Pulmonary artery endothelial cell (primary cell): ENCODE measurements around the gene KRTAP5-6. TPM values are rescaled to one million over a fixed set of nuclear protein-coding genes. Genes with fewer than 3 reads are reported as not detected.

ENCODE experiments used
- DNase-seq: peaks from one replicate; pipeline ENCODE4 v3.0.0-alpha.2; 2011; ENCODE audit warnings: low read depth, low spot score
- total RNA-seq: library from RNA; depleted of rRNA; stranded (reverse); fragments of >200 nt; gene quantifications from 2 replicates; pipeline ENCODE4 v1.2.3, GENCODE V29; 2014

The KRTAP5-6 gene
- total RNA-seq, 1 donor from 2014 or later: not detected

GRCh38 chr11:1702506-1702905 lies 5.5 kb downstream of the KRTAP5-6 start:
- DNase-seq: no peak

DNA sequence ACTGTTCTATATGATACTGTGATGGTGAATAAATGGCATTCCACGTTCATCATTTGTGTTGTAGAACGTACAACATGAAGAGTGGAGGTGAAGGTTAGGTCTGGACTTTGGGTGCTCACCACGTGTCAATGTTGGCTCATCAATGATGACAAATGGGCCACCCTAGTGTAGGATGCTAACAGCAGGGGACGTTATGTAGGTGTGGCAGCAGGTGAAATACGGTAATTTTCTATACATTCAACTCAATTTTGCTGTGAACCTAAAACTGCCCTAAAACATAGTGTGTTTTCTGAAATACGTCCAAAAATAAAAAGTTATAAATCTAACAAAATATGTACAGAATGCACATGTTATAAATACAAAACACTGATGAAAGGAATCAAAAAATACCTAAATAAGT lies 6.2 kb downstream of the KRTAP5-6 start:
- DNase-seq: no peak

GRCh38 chr11:1705126-1706052 lies 8.4 kb downstream of the KRTAP5-6 start:
- DNase-seq: no peak

DNA sequence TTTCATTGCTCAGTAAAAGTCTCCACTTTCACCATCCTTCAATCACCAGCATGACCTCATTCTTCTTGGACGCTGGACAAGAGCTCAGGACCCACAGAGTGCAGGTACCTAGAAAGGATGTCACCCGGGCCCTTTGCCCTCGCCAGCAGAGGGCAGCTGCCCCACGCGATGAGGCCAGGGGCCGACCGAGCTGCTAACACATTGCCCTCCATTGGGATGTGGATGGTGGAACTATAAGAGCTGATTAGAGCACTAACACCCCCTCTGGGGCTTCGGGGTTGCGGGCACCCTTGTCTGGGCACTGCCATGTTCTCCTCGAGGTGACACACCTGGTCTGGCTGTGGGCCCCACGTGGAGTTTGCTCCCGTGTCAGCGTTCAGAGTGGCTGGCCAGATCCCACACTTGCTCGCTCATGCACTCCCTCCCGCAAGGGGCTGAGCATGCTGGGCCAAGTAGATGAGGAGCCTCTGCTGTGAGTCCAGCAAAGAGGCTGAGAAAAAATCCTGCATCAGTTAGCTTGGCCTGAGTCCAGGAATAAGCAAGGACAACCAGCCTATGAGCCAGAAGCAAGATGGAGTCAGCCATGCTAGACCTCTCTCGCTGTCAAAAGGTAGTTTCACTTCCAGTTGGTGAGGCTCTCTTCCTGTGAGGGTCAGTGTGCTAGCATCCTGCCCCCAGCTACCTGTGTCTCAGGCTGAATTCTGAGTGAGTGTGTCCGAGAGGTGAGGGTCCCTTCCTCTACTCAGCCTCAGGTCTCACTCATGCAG lies 9.8 kb downstream of the KRTAP5-6 start:
- DNase-seq: no peak

DNA sequence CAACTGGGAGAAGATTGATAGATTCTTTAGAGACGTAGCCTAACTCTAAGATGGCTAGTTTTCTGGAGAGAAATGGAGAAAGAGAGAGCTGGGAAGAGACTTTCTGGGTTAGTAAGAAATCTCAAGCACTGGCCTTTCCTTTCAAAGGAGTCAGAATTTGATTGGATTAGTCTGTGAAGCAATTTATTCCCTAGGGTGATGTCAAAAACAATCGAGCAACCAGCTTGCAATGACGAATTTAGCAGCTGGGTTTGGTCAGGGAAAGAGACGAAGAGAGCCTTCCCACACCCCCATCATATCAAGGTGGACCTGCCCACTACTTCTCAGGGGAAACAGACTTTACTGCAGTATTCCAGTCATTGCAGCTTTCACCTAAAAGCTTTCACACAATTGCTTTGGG lies 10.8 kb downstream of the KRTAP5-6 start:
- no peak for DNase-seq

DNA sequence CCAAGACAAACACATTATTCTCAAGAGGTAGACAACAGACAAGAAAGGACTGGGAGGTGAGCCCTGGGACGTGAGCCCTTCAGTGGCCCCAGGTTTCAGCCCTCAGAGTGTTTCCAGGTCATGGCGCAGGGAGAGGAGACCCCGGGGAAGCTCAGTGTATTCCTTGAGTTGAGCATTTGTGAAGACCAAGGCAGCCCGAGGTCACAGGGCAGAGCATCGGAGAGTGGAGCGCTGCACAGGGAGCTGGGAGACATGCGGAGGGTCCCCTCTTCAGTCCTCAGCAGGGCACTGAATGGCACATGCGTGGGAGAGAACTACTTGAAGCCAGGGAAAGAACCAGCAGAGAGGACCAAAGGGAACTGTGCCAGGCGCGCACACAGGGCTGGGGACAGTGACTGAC lies 11.7 kb downstream of the KRTAP5-6 start:
- no peak for DNase-seq

DNA sequence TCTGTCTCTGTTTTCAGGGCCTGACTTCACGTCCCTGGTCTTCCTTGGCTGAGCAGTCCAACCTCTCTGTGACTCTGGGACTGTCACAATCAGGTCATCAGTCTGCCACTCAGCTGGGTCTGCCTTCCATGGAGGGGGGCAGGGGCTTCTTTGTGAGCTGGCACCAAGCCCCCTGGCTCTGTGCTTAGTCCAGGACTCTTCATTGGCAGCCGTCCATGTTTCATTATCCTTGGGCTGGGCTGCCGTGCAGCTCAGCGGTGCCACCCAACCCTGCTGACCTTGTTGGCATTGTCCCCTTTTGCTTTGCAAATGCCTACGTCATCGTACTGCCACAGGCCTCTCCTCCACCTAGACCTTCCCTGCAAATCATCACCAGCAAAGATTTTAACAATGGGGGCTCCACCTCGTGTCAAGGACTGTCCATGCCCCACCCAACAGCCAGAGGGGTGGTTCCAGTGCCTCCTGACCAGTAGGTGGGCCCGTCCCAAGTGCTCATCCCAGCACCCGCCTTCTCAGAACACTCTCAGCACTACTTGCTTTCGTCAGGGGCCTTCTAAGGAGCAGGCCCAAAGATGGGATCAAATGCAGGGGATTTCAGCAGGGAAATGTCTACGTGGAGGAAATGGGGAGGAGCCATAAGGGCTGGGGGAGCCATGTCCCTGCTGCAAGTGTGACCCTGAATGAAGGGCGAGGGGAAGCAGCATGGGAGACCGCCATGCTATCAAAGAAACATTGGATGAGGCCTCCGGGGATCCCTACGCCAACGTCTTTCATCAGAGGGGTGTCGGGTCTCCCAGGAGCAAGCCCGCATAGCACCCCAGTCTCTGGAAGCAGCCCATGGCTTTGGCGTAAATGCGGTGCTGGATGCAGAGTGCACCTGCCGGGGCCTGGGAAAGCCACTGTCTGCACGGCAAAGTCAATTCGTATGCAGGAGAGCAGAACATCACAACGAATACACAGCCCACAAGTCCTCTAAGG lies 18.2 kb downstream of the KRTAP5-6 start:
- DNase-seq: no peak

DNA sequence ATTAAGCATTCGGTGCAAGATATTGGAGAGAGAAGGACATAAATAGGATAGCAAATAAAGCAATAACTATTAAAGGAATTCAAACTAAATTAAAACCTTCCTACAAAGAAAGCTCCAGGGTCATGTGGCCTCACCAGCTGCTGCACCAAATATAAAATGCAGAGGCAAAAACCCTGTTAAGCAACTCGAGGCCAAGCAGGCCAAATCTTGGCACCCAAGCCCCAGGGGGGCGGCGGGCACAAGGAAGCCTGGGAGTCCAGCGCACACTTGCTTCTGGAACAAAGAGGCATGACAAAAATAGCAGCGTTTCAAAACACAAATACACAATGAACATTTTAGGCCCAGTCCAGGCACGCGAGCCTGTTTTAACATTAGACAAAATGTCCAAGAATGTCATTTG lies 20.8 kb downstream of the KRTAP5-6 start:
- no peak for DNase-seq

DNA sequence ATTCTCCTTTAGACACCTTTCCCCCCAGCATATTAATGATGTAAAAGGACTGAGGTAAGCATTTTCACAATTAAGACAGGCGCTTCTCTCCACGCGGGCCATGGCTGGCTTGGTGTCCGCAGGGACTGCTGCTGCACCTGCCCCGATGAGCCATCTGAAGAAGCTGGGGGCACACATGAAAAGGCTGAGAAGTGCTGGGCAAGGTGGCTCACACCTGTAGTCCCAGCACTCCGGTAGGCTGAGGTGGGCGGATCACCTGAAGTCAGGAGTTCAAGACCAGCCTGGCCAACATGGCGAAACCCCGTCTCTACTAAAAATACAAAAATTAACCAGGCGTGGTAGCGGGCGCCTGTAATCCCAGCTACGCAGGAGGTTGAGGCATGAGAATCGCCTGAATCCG lies 21.3 kb downstream of the KRTAP5-6 start:
- no peak for DNase-seq

DNA sequence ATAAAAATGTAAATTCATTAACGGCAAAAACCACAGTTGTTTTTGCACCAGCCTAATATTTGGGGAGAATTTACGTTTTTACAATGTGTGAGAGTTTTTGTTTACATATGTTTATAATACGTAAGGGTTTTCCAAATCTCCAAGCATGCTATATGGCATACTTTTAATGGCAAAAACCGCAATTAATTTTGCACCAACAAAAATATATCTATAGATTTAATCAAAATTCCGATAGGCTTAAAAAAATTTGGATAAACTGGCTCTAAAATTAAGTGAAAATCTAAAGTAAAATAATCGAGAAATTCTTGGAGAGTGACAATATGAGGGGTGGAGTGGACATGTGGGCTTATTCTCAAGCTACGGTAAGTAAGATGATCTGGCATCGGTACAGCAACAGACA lies 22.8 kb downstream of the KRTAP5-6 start:
- no peak for DNase-seq

GRCh38 chr11:1727096-1727690 lies 30.2 kb downstream of the KRTAP5-6 start:
- no peak for DNase-seq

DNA sequence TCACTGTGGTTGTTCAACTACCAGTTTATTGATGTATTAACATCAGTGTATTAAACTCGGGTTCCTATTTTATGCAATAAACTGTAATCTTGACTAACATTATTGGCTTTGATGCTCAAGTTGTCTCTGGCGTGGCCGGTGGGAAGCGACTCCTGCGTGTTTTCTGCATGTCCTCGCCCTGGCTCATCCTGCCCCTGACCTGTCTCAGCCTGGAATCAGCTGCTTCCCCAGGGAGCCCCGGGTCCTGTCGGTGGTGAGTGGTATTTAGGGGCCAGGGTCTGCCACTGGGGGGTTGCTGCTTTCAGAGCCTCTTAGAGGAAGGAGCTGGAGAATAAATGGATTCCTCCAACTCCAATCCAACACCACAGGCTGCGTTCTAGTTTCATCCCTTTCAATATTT lies 30.9 kb downstream of the KRTAP5-6 start:
- DNase-seq: no peak

GRCh38 chr11:1728301-1728700 lies 31.3 kb downstream of the KRTAP5-6 start:
- no peak for DNase-seq

DNA sequence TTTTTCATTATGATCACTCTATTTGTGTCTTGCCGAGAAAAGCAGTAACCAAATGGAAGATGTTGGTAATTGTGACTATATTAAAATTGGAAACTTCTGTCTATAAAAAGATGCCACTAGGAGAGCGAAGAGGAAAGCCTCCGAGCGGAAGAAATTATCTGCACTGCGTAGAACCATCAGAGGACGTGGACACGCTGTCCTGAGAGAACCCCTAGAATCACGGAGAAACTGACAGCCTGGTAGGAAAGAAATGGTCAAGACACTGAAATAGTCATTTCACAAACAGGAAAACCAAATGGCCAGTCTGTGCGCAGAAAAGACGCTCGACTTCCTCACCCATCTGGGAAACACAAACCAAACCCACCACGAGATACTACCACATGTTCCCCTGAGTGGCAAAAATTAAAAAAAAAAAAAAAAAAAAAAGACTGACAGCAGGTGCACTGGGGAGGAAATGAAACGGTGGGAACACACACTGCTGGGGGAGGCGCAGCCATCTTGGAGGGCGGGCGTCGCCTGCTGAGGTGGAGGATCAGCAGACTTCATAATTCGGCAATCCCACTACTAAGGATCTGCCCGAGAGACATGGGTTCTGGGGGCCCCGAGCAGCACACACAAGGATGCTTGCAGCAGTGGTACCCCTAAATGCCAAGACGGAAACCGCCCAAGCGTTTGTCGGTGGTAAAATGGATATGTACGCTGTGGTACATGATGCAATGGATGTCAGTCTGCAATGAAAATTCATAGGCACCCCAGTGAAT lies 32.1 kb downstream of the KRTAP5-6 start:
- DNase-seq: no peak

GRCh38 chr11:1729692-1730011 lies 32.7 kb downstream of the KRTAP5-6 start:
- DNase-seq: no peak

- DNase-seq: no peak
Measured at GRCh38 chr11:1730059-1730629, 33.1 kb downstream of the KRTAP5-6 start.

- DNase-seq: no peak
Measured at GRCh38 chr11:1731451-1732059, 34.6 kb downstream of the KRTAP5-6 start.

DNA sequence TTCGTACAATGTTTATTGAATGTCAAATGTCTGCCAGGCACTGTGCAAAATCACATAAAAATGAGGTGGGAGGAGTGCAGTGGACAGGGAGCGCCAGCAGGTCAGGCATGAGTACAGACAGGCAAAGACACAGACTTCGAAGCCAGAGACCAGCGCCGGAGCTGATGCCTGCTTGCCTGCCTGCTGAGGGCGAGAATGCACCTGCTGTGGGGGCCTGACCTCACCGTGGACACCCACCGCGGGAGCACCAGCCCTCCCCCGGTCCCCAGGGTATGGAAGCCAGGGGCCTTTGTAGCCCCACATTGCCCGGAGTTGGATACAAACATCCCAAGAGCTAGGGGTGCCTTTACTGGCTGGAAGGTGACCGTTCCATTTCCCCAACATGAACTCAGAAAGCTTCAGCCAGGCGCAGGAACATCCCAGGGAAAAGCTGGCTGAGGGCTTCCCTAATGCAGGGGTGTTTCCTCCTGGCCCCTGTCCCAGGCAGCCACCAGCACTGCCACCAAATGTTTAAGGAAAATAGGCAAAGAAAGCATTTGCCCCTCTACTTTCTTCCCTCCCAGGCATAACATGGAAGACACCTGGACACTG lies 35.5 kb downstream of the KRTAP5-6 start:
- DNase-seq: no peak

DNA sequence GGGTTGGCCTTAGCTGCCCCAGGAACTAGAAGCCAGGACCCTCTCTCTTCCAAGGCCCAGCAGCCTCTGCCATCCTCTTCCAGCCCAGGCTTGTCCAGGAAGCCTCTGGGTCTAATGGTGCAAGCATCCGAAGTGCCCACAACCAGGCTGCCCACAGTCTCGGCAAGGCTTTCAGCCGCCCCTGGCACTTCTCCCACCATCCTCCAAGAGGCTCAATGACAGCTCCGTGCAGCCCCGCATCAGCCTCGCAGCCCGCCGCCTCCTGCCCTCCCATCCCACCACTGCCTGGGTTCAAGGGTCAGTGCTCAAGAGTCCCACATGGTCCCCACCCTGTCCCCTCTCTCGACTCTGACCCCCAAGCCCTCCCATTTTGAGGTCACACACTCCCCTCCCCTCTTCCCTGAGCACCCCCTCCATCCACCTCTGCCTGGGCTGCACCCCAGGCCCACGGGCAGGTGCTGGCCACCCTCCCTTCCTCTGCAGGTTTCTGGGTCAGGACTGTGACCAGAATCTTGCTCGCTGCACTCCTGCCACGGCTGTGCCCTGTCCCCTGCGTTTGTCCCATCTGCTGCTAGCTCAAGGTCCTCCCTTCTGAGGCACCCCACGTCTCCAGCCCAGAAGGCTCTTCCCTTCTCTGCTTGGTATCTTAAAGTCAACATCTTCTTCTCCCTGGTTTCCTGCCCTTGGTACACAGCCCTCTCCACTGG lies 36.2 kb downstream of the KRTAP5-6 start:
- DNase-seq: no peak
